Neural progenitor cell (in vitro differentiated cells): ENCODE results near the gene FTCD. TPM values are rescaled to one million over a fixed set of nuclear protein-coding genes. Genes with fewer than 3 reads are reported as not detected.

Source experiments
- DNase-seq: peaks from one replicate; pipeline ENCODE4 v3.0.0-alpha.2; 2016; ENCODE audit warnings: low spot score
- H2AFZ ChIP-seq: fragments of 200-600 bp; sonication (generic); replicated peaks from 2 replicates; pipeline ENCODE4 v1.6.1; 2016; ENCODE audit warnings: antibody characterized with exemption
- H3F3A ChIP-seq: fragments of 200-600 bp; sonication (generic); 2 replicates; pipeline ENCODE4 v1.6.1; 2016; ENCODE audit warnings: antibody characterized with exemption, low read depth
- H3K27ac ChIP-seq: fragments of 200-600 bp; sonication (generic); 2 replicates; pipeline ENCODE4 v1.5.1; 2016; ENCODE audit warnings: mild to moderate bottlenecking
- H3K27me3 ChIP-seq: fragments of 200-600 bp; sonication (generic); 2 replicates; pipeline ENCODE4 v1.6.1; 2016; ENCODE audit warnings: mild to moderate bottlenecking, moderate library complexity
- H3K36me3 ChIP-seq: fragments of 200-600 bp; sonication (generic); 2 replicates; pipeline ENCODE4 v1.5.1; 2016
- H3K4me1 ChIP-seq: fragments of 200-600 bp; sonication (generic); 2 replicates; pipeline ENCODE4 v1.6.1; 2016; ENCODE audit warnings: mixed run types
- H3K4me2 ChIP-seq: fragments of 200-600 bp; sonication (generic); 2 replicates; pipeline ENCODE4 v1.6.1; 2016
- H3K4me3 ChIP-seq: fragments of 200-600 bp; sonication (generic); 2 replicates; pipeline ENCODE4 v1.5.1; 2016
- H3K79me2 ChIP-seq: fragments of 200-600 bp; sonication (generic); 2 replicates; pipeline ENCODE4 v1.6.1; 2016; ENCODE audit warnings: low read depth
- H3K9ac ChIP-seq: fragments of 200-600 bp; sonication (generic); 2 replicates; pipeline ENCODE4 v1.6.1; 2016
- H3K9me3 ChIP-seq: fragments of 200-600 bp; sonication (generic); 2 replicates; pipeline ENCODE4 v1.5.1; 2016; ENCODE audit warnings: low read depth
- H4K20me1 ChIP-seq: fragments of 200-600 bp; sonication (generic); 2 replicates; pipeline ENCODE4 v1.6.1; 2016; ENCODE audit warnings: low read depth
- H3K27ac Mint-ChIP-seq: 3 replicates; pipeline ENCODE4 v1.8.0; 2021; ENCODE audit warnings: mixed read lengths
- H3K27me3 Mint-ChIP-seq: 2 replicates; pipeline ENCODE4 v1.8.0; 2022; ENCODE audit warnings: low read depth, mild to moderate bottlenecking, inconsistent platforms, moderate library complexity, mixed read lengths; ENCODE audit not compliant: insufficient read depth
- H3K36me3 Mint-ChIP-seq: 3 replicates; pipeline ENCODE4 v1.8.0; 2021; ENCODE audit warnings: mixed read lengths
- H3K4me1 Mint-ChIP-seq: 3 replicates; pipeline ENCODE4 v1.8.0; 2021; ENCODE audit warnings: mixed read lengths
- H3K4me3 Mint-ChIP-seq: 3 replicates; pipeline ENCODE4 v1.8.0; 2021; ENCODE audit warnings: mild to moderate bottlenecking, moderate library complexity, mixed read lengths
- H3K9me3 Mint-ChIP-seq: 3 replicates; pipeline ENCODE4 v1.8.0; 2020; ENCODE audit warnings: mixed read lengths
- EZH2 ChIP-seq: fragments of 200-600 bp; sonication (generic); IDR thresholded peaks from 2 replicates; pipeline ENCODE4 v1.6.1; 2017; ENCODE audit warnings: antibody characterized with exemption, mild to moderate bottlenecking, moderate library complexity
- EZH2phosphoT487 ChIP-seq: fragments of 200-600 bp; sonication (generic); IDR thresholded peaks from 2 replicates; pipeline ENCODE4 v1.6.1; 2017; ENCODE audit warnings: antibody characterized with exemption
- total RNA-seq: library from RNA; depleted of rRNA; stranded (reverse); fragments of >200 nt; gene quantifications from 2 replicates; pipeline ENCODE4 v1.2.3, GENCODE V29; 2015; ENCODE audit warnings: low replicate concordance
- TF ChIP-seq, protein P1 (sequence below): fragments of 200-600 bp; sonication (generic); IDR thresholded peaks from 2 replicates; pipeline ENCODE4 v1.5.1; 2017; ENCODE audit warnings: antibody characterized with exemption, mild to moderate bottlenecking

The FTCD gene
- total RNA-seq, 1 donor from 2014 or later, result not detected

DNA sequence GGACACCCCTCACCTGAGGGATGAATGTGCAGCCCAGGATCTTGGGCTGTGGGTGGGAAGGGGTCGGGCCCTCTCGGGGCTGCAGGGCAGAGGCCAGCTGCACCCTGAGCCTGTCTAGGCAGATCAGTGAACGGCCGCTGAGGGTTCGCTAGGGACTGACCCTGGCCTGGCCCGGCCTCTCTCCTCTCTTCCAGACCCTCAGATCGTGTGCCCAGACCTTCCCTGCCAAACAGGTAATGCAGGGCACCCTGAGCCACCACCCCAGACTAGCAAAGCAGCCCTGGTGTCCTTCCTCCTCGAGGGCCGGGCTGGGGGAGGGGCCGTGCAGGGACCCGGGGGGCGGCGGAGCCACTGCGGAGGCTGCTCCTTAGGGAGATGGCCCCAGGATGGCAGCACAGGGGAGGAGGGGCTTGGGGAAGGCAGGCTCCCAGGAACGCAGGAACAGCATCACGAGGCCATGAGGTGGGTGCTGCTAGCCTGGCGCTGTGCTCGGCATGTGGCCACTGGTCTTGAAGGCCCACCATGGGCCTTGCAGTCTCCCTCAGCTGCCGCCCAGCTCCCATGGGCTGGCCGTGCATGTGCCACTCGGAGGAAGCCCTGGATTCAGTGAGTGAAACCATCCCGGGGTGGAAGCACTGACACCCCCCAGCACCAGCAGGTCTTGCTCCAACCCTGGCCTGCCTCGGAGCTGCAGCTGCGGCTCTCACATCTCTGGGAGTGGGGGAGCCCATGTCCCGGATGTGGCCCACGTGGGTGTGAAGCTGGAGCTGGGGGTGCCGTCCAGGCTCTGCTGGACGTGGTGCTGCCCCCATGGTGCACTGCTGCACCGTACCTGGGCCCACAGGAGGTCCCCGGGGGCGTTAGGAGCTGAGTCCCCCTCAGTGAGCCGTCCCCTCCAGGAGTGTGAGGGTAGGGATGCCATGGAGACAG lies 28.8 kb downstream of the FTCD start:
- Histone ChIP-seq H3F3A (no peaks in the 10 kb centered on the region), H3K4me2 (no peak overlapping the region), H3K4me1 (peaks cover 9% of the 10 kb centered on the region), H3K27ac (no peak overlapping the region), H3K79me2 (no peaks in the 10 kb centered on the region), H3K9ac (no peak overlapping the region), H3K4me3 (no peak overlapping the region), H2AFZ (no peak overlapping the region), H3K27me3 (no peaks in the 10 kb centered on the region), H3K9me3 (no peaks in the 10 kb centered on the region), H3K36me3 (no peaks in the 10 kb centered on the region), H4K20me1 (no peaks in the 10 kb centered on the region)
- H3K4me1 Mint-ChIP-seq, result peaks cover 5% of the 10 kb centered on the region
- H3K27ac Mint-ChIP-seq, result no peak overlapping the region
- peaks cover 3% of the 10 kb centered on the region for H3K27me3 Mint-ChIP-seq
- no peak for DNase-seq
- no peak overlapping the region for H3K4me3 Mint-ChIP-seq
- H3K36me3 Mint-ChIP-seq, result no peaks in the 10 kb centered on the region
- TF ChIP-seq, protein P1, sequence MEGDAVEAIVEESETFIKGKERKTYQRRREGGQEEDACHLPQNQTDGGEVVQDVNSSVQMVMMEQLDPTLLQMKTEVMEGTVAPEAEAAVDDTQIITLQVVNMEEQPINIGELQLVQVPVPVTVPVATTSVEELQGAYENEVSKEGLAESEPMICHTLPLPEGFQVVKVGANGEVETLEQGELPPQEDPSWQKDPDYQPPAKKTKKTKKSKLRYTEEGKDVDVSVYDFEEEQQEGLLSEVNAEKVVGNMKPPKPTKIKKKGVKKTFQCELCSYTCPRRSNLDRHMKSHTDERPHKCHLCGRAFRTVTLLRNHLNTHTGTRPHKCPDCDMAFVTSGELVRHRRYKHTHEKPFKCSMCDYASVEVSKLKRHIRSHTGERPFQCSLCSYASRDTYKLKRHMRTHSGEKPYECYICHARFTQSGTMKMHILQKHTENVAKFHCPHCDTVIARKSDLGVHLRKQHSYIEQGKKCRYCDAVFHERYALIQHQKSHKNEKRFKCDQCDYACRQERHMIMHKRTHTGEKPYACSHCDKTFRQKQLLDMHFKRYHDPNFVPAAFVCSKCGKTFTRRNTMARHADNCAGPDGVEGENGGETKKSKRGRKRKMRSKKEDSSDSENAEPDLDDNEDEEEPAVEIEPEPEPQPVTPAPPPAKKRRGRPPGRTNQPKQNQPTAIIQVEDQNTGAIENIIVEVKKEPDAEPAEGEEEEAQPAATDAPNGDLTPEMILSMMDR, result no peak
- TF ChIP-seq EZH2phosphoT487, result no peak
- H3K9me3 Mint-ChIP-seq, result no peaks in the 10 kb centered on the region

DNA sequence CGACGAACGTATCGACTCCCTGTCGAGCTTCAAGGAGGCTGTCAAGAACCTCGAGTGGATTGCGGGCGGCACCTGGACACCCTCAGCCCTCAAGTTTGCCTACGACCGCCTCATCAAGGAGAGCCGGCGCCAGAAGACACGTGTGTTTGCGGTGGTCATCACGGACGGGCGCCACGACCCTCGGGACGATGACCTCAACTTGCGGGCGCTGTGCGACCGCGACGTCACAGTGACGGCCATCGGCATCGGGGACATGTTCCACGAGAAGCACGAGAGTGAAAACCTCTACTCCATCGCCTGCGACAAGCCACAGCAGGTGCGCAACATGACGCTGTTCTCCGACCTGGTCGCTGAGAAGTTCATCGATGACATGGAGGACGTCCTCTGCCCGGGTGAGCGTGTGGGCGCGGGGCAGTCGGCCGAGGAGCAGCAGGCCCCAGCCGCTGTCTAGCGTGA lies 29.5 kb downstream of the FTCD start:
- Mint-ChIP-seq H3K36me3 (no peaks in the 10 kb centered on the region), H3K4me3 (no peak overlapping the region), H3K4me1 (peaks cover 5% of the 10 kb centered on the region), H3K9me3 (no peaks in the 10 kb centered on the region), H3K27me3 (peaks cover 3% of the 10 kb centered on the region), H3K27ac (no peak overlapping the region)
- Histone ChIP-seq H3K36me3 (no peaks in the 10 kb centered on the region), H3K79me2 (no peaks in the 10 kb centered on the region), H3K27me3 (no peaks in the 10 kb centered on the region), H3K9me3 (no peaks in the 10 kb centered on the region), H4K20me1 (no peaks in the 10 kb centered on the region), H3K27ac (no peak overlapping the region), H3K4me1 (peaks cover 9% of the 10 kb centered on the region), H3F3A (no peaks in the 10 kb centered on the region), H3K4me3 (no peak overlapping the region), H2AFZ (no peak overlapping the region), H3K9ac (no peak overlapping the region), H3K4me2 (no peak overlapping the region)
- TF ChIP-seq EZH2phosphoT487 (no peak), EZH2 (no peak)
- TF ChIP-seq, protein P1, result no peak
- DNase-seq, result no peak

GRCh38 chr21:46124926-46125845 lies 30.2 kb downstream of the FTCD start:
- Histone ChIP-seq H3K9ac (no peak overlapping the region), H3K9me3 (no peaks in the 10 kb centered on the region), H3F3A (no peaks in the 10 kb centered on the region), H3K79me2 (no peaks in the 10 kb centered on the region), H3K4me3 (no peak overlapping the region), H3K4me1 (peaks cover 9% of the 10 kb centered on the region), H3K4me2 (no peak overlapping the region), H3K27me3 (no peaks in the 10 kb centered on the region), H2AFZ (no peak overlapping the region), H3K27ac (no peak overlapping the region), H3K36me3 (no peaks in the 10 kb centered on the region), H4K20me1 (no peaks in the 10 kb centered on the region)
- Mint-ChIP-seq H3K36me3 (no peaks in the 10 kb centered on the region), H3K4me1 (peaks cover 5% of the 10 kb centered on the region), H3K9me3 (no peaks in the 10 kb centered on the region), H3K4me3 (no peak overlapping the region), H3K27ac (no peak overlapping the region), H3K27me3 (peaks cover 3% of the 10 kb centered on the region)
- DNase-seq, result no peak
- TF ChIP-seq EZH2 (no peak), EZH2phosphoT487 (no peak)
- TF ChIP-seq, protein P1, result no peak
